Stimulated activated CD8-positive, alpha-beta memory T cell treated with anti-CD3 and anti-CD28 coated beads, Interleukin-7, amount 100 ng/mL, for 1 hour (primary cell): ENCODE data around the gene GDF15.
A peak's percentile ranks its signal among the peaks of the same experiment; 100 is the strongest.

ENCODE experiments used
- DNase-seq, 2 donors: peaks; one replicate each; pipeline ENCODE4 v3.0.0-alpha.2; 2020; ENCODE audit warnings: low read depth in 2 of 2

The GDF15 gene

GRCh38 chr19:18419195-18419698, 33.3 kb downstream of the GDF15 start, which contains the start of gene SSBP4:
TSS of gene SSBP4 (plus strand) at chr19:18419398. CDS start at chr19:18419649, 251 bp downstream.
- DNase-seq: peak in 1 of 2 donors; percentile 27

GRCh38 chr19:18419699-18420460, 33.9 kb downstream of the GDF15 start:
- no peak for DNase-seq

GRCh38 chr19:18420930-18421329, 35.0 kb downstream of the GDF15 start:
- no peak for DNase-seq

DNA sequence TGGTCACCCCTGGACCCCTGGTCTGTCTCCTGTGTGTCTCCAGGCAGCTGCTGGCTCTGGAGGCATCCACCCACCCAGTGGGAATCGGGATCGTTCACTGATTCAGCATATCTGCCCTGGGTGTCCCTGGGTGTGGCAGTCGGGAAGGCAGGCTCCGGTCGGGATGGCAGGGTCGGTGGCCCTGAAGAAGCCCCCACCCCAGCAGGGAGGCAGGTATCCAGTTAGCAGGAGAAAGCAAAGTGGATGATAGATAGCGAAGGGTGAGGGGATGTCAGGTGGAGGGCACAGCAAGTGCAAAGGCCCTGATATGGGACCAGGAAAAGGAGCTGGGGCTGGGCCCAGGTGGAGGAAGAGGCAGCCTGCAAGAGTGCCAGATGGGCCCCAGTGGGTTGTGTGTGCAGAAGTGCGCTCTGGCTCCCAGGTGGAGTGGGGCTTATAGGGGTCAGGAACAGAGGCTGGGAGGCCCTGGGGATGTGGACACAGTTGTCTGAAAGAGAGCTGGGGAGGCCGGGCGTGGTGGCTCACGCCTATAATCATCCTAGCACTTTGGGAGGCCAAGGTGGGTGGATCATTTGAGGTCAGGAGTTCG, 35.5 kb downstream of the GDF15 start:
- no peak for DNase-seq

DNA sequence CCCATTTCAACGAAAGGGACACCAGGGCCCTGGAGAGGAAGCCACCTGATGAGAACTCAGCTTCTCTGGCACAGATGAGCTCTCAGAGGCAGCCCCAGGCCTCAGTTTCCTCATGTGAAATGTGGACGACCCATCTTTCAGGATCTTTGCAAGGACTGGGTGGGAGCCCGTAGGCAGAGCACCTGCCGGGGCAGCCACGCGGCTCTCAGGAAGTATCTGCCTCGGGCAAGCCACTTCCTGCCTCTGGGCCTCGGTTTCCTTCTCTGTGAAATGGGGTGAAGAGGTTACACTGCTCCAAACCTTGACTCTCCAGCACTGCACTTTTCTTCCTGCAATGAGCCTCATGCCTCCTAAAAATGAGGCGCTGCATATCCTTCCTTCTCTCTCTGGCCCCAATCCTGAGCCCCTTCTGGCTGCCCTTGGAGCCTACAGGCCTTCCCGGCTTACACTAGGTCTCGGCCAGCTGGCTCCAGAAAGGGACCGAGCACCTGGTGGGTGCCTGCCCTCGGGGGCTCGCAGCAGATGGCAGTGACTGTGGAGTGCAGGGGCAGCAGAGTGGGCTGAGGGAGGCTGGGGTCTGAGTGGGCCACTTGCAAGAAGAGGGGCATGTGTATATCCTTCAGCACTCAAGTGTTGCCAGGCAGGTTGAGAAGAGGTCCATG, 36.7 kb downstream of the GDF15 start:
- DNase-seq: no peak

GRCh38 chr19:18423258-18424020, 37.5 kb downstream of the GDF15 start:
- no peak for DNase-seq

GRCh38 chr19:18424122-18424889, 38.3 kb downstream of the GDF15 start:
- DNase-seq: no peak

- DNase-seq: no peak
These were observed 39.0 kb downstream of the GDF15 start for GRCh38 chr19:18424890-18425514.

DNA sequence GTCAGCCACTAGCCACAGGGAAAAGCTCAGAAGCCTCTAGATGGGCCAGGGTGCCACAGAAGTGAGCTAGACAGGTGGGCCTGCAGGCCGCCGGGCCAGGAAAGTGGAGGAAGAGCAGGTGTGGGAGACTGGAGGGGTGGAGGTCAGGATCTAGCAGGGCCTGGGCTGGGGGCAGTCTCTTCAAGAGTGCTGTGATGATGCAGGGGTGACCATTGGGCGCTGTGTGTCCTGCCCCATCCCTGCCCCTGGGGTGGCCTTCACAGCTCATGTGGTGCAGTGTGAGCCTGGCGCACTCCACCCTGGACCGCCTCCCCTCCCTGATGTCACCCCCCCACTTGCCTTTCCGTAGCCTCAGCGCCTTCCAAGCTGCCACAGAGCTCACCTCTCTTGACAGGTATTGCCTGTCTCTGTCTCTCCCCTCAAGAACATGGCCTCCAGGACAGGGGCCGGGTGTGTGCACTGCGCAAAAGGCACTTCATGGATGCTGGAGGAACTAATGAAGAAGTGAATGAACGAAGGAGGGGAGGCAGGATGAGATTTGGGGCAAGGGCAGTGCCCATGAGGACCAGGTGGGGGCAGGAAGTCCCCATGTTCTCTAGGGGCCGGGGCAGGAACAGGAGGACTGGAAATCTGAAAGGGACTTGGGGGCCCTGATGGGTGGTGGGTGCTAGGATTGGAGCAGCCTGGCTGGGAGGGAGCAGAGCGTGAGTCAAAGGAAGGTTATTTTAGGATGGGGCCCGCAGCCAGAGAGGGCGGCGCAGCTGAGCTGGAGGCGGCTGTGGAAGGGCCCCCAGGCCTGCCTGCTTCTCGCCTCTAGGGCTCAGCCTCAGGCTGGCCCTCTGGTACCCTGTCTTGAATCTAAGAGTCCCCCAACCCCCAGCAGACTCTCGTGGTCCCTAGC, 39.8 kb downstream of the GDF15 start:
- no peak for DNase-seq

GRCh38 chr19:18426416-18426767, 40.4 kb downstream of the GDF15 start:
- DNase-seq: no peak

DNA sequence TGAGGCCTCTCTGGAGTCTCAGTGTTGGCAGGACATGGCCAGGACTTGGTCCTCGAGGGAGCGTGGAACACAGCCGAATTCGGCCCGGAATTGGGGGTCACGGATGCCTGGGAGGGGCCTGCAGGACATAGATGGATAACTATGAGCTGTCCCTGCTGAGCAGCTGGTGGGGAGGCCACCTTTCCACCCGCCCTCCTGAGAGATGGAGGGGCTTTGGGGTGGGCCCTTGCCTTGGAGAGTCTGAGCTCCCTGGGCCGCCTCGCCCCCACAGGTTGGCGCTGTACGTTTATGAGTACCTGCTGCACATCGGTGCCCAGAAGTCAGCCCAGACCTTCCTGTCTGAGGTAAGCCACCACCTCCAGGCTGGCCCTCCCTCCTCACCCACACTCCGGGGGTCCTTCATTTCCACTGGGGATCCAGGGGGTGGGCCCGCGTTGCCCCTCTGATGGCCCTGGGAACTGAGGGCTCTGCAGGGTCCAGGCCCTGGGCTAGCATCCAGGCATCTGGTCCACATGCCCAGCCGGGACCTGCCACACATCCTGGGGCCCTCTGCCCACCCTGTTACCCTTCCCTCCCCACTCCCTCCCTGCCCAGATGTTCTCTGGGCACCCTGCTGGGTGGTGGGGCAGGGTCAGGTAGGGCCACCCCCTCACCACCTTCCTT, 41.3 kb downstream of the GDF15 start:
- no peak for DNase-seq

DNA sequence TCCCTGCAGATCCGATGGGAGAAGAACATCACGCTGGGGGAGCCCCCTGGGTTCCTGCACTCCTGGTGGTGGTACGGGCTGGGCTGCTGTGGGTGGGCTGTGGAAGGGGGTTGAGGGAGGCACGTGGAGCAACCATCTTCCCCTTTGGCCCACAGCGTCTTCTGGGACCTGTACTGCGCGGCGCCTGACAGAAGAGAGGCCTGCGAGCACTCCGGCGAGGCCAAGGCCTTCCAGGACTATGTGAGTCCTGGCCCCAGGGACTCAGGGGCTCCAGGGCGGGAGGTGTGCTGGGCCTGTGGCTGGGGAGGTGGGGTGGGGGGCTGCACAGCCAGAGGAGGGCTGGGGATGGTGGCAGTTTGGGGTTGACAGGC, 41.8 kb downstream of the GDF15 start:
- no peak for DNase-seq

DNA sequence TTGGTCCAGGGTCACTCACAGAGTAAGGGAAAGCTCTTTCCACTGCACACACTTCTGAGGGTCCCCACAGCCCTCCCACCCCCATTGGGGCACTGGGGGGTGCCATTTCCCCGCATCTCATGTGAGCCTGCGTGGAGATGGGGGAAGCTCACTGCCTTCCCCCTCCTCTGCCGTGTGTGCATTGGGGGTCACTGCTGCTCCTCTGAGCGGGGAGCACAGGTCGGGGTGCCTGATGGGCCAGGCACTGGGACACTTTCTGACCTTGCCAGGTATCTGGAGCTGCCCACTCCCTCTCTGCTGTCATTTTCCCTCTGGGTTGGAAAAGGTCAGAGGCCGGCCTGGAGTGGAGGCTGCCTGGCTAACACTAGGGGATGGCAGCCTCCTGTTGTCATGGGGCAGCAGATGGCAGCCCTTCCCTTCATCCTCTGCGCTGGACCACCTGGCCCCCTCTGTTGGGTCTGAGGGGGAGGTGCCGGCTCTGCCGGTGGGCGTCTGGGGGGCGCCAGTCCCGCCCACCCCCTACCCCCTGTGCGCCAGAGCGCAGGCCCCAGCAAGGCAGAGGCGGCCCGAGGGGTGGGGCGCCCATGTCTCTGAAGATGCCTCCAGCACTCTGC, 42.3 kb downstream of the GDF15 start:
- no peak for DNase-seq

DNA sequence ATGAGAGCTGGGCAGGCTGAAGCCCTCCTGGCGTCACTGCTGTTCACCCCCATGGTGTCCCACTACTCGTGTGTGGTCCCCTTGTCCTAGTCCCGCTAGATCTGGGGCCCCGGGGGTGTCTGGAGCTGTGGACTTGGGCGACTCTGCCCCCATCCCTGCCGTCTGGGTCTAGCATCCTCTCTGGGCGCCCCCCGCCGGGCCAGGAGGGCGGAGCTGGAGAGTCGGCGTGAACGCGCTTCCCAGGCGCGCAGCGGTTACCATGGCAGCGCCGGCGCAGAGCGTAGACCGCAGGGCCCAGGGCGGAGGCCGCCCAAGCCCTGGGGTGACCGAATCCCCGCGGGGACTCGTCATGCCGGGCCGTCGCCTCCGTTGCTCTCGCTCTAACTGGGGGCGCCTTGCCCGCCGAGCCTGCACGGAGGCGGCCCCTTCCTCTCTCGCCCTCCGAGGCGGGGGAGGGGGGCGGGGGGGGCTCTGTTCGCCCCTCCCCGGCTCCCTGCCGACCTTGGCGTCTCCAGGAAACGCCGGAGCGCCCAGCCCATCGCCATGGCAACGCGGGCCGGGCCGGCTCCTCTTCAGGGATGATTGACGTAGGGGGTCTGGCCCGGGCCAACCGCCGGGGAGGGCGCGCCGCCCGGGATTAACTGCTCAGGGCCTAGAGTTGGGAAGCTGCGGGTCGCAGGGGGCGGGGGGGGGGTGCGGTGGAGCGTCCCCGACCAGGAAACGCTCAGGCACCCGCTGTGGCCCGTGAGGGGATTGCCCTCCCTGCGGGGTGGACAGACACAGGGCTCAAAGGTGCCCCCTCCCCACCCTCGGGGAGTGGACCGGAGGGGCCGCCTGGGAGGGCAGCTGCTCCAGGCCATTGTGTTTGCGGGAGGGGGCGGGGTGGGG, 43.1 kb downstream of the GDF15 start:
- DNase-seq: peak; percentile 70

- DNase-seq: no peak
These were observed 43.9 kb downstream of the GDF15 start for GRCh38 chr19:18429717-18430416.

DNA sequence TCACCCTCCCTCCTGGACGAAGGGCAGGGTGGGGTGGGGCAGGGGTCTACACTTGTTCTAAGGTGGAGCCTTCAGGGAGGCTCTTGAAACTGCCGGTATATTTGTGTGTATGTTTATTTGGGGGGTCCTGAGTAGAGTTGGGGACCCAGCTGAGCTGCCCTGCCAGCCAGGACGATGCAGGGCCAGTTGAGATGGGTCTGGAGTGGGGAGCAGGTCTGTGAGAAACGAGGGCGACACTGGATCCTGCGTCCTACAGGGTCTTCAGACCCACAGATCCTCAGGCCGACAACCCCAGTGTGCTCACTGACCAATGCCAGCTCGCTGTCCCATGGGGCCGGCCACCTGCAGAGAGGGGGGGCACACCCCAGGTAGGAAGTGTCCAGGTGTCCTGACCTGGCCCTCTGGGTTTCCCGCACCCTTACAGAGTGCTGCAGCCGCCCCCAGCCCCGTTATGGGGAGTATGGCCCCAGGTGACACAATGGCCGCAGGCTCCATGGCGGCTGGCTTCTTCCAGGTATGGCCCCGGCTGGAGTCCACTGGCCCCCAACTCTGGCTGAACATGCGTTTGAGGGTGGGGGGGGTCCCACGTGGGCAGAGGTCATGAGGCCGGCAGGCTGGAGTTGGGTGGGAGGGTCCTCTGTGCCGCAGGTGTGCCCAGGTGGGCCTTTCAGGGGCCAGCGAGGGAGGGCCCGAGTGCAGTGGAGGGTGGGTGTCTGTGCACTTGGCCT, 44.6 kb downstream of the GDF15 start:
- DNase-seq: no peak
